ENCODE data around the gene PLEKHA4.
"Not testable (repeated sequence)": the region's sequence is repeated elsewhere in the genome, so short reads cannot be mapped to it uniquely, and the experiment has no call there.

The PLEKHA4 gene

GRCh38 chr19:48887861-48888612, 19.6 kb upstream of the PLEKHA4 start:
- 92% methylated on average over 21 of the region's 21 CpGs for WGBS
- DNase-seq, result no peak
- Histone ChIP-seq H2AK5ac (ENCODE audit: low read length, severe bottlenecking) (no peak overlapping the region), H4K91ac (ENCODE audit: low read length) (peak overlapping the region; percentile 40), H3K4ac (ENCODE audit: low read depth in 1 of 2, low read length in 2 of 2) (no peak overlapping the region), H3K4me1 (ENCODE audit: control insufficient read depth, insufficient read depth, low read depth, low read length) (peaks cover 4% of the 10 kb centered on the region), H3K23ac (ENCODE audit: low read length in 2 of 2) (no peak overlapping the region), H3K36me3 (ENCODE audit: control insufficient read depth in 1 of 2, insufficient read depth in 2 of 2, low read depth in 1 of 2, low read length in 2 of 2) (no peaks in the 10 kb centered on the region), H3K9me3 (ENCODE audit: control insufficient read depth, low read length) (no peaks in the 10 kb centered on the region), H3K4me3 (ENCODE audit: insufficient read depth in 1 of 2, low read depth in 1 of 2, low read length in 2 of 2) (no peak overlapping the region), H3K4me2 (ENCODE audit: low read length, poor library complexity, severe bottlenecking) (no peak overlapping the region), H3K9ac (ENCODE audit: low read length) (no peak overlapping the region), H4K8ac (ENCODE audit: low read length) (no peak overlapping the region), H3K79me1 (replicated peaks; ENCODE audit: low read length, poor library complexity, severe bottlenecking) (no peaks in the 10 kb centered on the region), H3K27ac (ENCODE audit: low read length, poor library complexity, severe bottlenecking) (no peak overlapping the region), H2BK12ac (ENCODE audit: low read length in 2 of 2) (no peak overlapping the region), H3K27me3 (ENCODE audit: control insufficient read depth in 1 of 2, insufficient read depth in 1 of 2, low read length in 2 of 2) (no peaks in the 10 kb centered on the region), H3K14ac (ENCODE audit: low read length in 2 of 2) (peak overlapping the region in 1 of 2 experiments; percentile 13), H2AFZ (ENCODE audit: low read depth, low read length) (no peak overlapping the region), H2BK5ac (ENCODE audit: low read depth, low read length, poor library complexity, severe bottlenecking) (no peak overlapping the region), H2BK120ac (ENCODE audit: low read depth, low read length) (no peak overlapping the region), H2BK15ac (ENCODE audit: low read depth, poor library complexity, severe bottlenecking) (no peak overlapping the region), H3K18ac (ENCODE audit: low read depth in 1 of 2, low read length in 2 of 2) (no peak overlapping the region)

- no peaks in the 10 kb centered on the region for H3K27me3 ChIP-seq (ENCODE audit: control insufficient read depth in 1 of 2, insufficient read depth in 1 of 2, low read length in 2 of 2)
- H3K9ac ChIP-seq (ENCODE audit: low read length), result no peak overlapping the region
- H3K4ac ChIP-seq (ENCODE audit: low read depth in 1 of 2, low read length in 2 of 2), result no peak overlapping the region
- peaks cover 4 to 13% of the 10 kb centered on the region in 2 experiments for H3K36me3 ChIP-seq (ENCODE audit: control insufficient read depth in 1 of 2, insufficient read depth in 2 of 2, low read depth in 1 of 2, low read length in 2 of 2)
- no peaks in the 10 kb centered on the region for H3K4me1 ChIP-seq (ENCODE audit: control insufficient read depth, insufficient read depth, low read depth, low read length)
- H2BK120ac ChIP-seq (ENCODE audit: low read depth, low read length), result no peak overlapping the region
- H3K27ac ChIP-seq (ENCODE audit: low read length, poor library complexity, severe bottlenecking), result no peak overlapping the region
- WGBS, result 100% methylated on average over 6 of the region's 7 CpGs
- H3K4me2 ChIP-seq (ENCODE audit: low read length, poor library complexity, severe bottlenecking), result no peak overlapping the region
- H2BK12ac ChIP-seq (ENCODE audit: low read length in 2 of 2), result no peak overlapping the region
- H3K79me1 ChIP-seq (replicated peaks; ENCODE audit: low read length, poor library complexity, severe bottlenecking), result peaks cover 4% of the 10 kb centered on the region
- no peak overlapping the region for H3K4me3 ChIP-seq (ENCODE audit: insufficient read depth in 1 of 2, low read depth in 1 of 2, low read length in 2 of 2)
- no peaks in the 10 kb centered on the region for H3K9me3 ChIP-seq (ENCODE audit: control insufficient read depth, low read length)
- H2BK5ac ChIP-seq (ENCODE audit: low read depth, low read length, poor library complexity, severe bottlenecking), result no peak overlapping the region
- peak; percentile 50 for DNase-seq
- no peak overlapping the region for H4K91ac ChIP-seq (ENCODE audit: low read length)
- no peak overlapping the region for H2AK5ac ChIP-seq (ENCODE audit: low read length, severe bottlenecking)
- H3K14ac ChIP-seq (ENCODE audit: low read length in 2 of 2), result no peak overlapping the region
- H2BK15ac ChIP-seq (ENCODE audit: low read depth, poor library complexity, severe bottlenecking), result no peak overlapping the region
- no peak overlapping the region for H2AFZ ChIP-seq (ENCODE audit: low read depth, low read length)
- H3K23ac ChIP-seq (ENCODE audit: low read length in 2 of 2), result no peak overlapping the region
- H3K18ac ChIP-seq (ENCODE audit: low read depth in 1 of 2, low read length in 2 of 2), result no peak overlapping the region
- H4K8ac ChIP-seq (ENCODE audit: low read length), result no peak overlapping the region
Observed at GRCh38 chr19:48883726-48884125, 15.3 kb upstream of the PLEKHA4 start.

DNA sequence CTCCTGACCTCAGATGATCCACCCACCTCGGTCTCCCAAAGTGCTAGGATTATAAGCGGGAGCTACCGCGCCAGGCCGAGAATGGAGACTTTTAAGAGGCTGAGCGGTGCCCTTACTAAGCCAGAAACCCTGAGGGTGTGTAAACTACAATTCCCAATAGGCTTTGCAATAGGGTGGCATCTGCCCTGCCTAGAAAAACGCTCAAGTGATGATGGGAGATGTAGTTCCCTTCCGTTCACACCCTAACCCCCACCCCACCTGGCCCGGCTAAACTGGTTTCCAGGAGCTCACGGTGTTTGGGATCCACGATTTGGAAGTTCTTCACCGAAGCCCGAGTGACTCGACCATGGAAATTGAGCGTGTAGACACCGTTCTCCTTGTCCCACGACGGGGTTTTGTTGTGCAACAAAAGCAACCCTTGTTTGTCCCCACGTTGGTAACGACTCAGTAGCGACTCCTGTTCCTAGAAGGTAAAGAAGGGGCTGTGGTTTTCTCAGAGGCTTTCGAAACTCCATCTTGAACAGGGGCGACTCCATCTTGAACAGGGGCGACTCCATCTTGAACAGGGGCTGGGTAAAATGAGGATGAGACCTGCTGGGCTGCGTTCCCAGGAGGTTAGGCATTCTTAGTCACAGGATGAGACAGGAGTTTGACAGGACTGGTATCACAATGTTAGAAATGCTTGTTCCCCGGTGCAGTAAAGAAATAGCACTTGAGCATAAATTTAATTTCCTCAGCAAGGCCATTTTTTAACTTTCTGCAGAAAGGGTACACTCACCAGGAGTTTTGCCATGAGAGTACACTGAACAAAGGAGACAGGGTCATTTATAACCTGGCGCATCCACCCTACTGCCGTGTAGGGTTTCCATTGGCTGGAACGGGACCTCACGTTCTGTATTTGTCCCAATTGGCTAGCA, 13.6 kb upstream of the PLEKHA4 start:
- Histone ChIP-seq H4K91ac (ENCODE audit: low read length) (no peak overlapping the region), H3K4ac (ENCODE audit: low read depth in 1 of 2, low read length in 2 of 2) (no peak overlapping the region), H2BK15ac (ENCODE audit: low read depth, poor library complexity, severe bottlenecking) (no peak overlapping the region), H3K27me3 (ENCODE audit: control insufficient read depth in 1 of 2, insufficient read depth in 1 of 2, low read length in 2 of 2) (no peaks in the 10 kb centered on the region), H3K4me3 (ENCODE audit: insufficient read depth in 1 of 2, low read depth in 1 of 2, low read length in 2 of 2) (no peak overlapping the region), H3K18ac (ENCODE audit: low read depth in 1 of 2, low read length in 2 of 2) (no peak overlapping the region), H3K9ac (ENCODE audit: low read length) (no peak overlapping the region), H4K8ac (ENCODE audit: low read length) (no peak overlapping the region), H2AFZ (ENCODE audit: low read depth, low read length) (no peak overlapping the region), H3K4me1 (ENCODE audit: control insufficient read depth, insufficient read depth, low read depth, low read length) (no peaks in the 10 kb centered on the region), H2BK120ac (ENCODE audit: low read depth, low read length) (no peak overlapping the region), H3K79me1 (replicated peaks; ENCODE audit: low read length, poor library complexity, severe bottlenecking) (peaks cover 13% of the 10 kb centered on the region), H3K14ac (ENCODE audit: low read length in 2 of 2) (no peak overlapping the region), H3K27ac (ENCODE audit: low read length, poor library complexity, severe bottlenecking) (no peak overlapping the region), H2AK5ac (ENCODE audit: low read length, severe bottlenecking) (no peak overlapping the region), H3K4me2 (ENCODE audit: low read length, poor library complexity, severe bottlenecking) (no peak overlapping the region), H2BK5ac (ENCODE audit: low read depth, low read length, poor library complexity, severe bottlenecking) (no peak overlapping the region), H2BK12ac (ENCODE audit: low read length in 2 of 2) (no peak overlapping the region), H3K36me3 (ENCODE audit: control insufficient read depth in 1 of 2, insufficient read depth in 2 of 2, low read depth in 1 of 2, low read length in 2 of 2) (peaks cover 18 to 30% of the 10 kb centered on the region in 2 experiments), H3K23ac (ENCODE audit: low read length in 2 of 2) (no peak overlapping the region), H3K9me3 (ENCODE audit: control insufficient read depth, low read length) (no peaks in the 10 kb centered on the region)
- peak; percentile 71 for DNase-seq
- WGBS, result 82% methylated on average over 30 of the region's 30 CpGs

DNA sequence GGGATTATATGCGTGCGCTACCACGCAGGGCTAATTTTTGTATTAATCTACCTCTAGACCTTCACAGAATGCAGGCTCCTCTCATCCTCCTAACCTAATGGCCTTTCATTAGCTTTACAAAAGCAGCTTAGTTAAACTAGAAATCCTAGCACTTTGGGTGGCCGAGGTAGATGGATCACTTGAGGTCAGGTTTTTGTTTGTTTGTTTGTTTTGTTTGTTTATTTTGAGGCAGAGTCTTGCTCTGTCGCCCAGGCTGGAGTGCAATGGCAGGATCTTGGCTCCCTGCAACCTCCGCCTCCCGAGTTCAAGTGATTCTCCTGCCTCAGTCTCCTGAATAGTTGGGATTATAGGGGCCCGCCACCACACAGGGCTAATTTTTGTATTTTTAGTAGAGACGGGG, 11.3 kb upstream of the PLEKHA4 start:
- H2BK5ac ChIP-seq (ENCODE audit: low read depth, low read length, poor library complexity, severe bottlenecking); H2AK5ac ChIP-seq (ENCODE audit: low read length, severe bottlenecking); H3K9me3 ChIP-seq (ENCODE audit: control insufficient read depth, low read length); H3K23ac ChIP-seq (ENCODE audit: low read length in 2 of 2); H3K27me3 ChIP-seq (ENCODE audit: control insufficient read depth in 1 of 2, insufficient read depth in 1 of 2, low read length in 2 of 2); H2BK12ac ChIP-seq (ENCODE audit: low read length in 2 of 2); H3K14ac ChIP-seq (ENCODE audit: low read length in 2 of 2); H4K91ac ChIP-seq (ENCODE audit: low read length); H2BK15ac ChIP-seq (ENCODE audit: low read depth, poor library complexity, severe bottlenecking); H3K18ac ChIP-seq (ENCODE audit: low read depth in 1 of 2, low read length in 2 of 2); H3K9ac ChIP-seq (ENCODE audit: low read length); H2BK120ac ChIP-seq (ENCODE audit: low read depth, low read length); H3K27ac ChIP-seq (ENCODE audit: low read length, poor library complexity, severe bottlenecking); H3K4me2 ChIP-seq (ENCODE audit: low read length, poor library complexity, severe bottlenecking); H2AFZ ChIP-seq (ENCODE audit: low read depth, low read length); H3K4me3 ChIP-seq (ENCODE audit: insufficient read depth in 1 of 2, low read depth in 1 of 2, low read length in 2 of 2); H3K4ac ChIP-seq (ENCODE audit: low read depth in 1 of 2, low read length in 2 of 2); H4K8ac ChIP-seq (ENCODE audit: low read length): not testable (repeated sequence)
- H3K36me3 ChIP-seq (ENCODE audit: control insufficient read depth in 1 of 2, insufficient read depth in 2 of 2, low read depth in 1 of 2, low read length in 2 of 2), result peaks cover 31 to 53% of the 10 kb centered on the region in 2 experiments
- peak; percentile 53 for DNase-seq
- peaks cover 12% of the 10 kb centered on the region for H3K4me1 ChIP-seq (ENCODE audit: control insufficient read depth, insufficient read depth, low read depth, low read length)
- H3K79me1 ChIP-seq (replicated peaks; ENCODE audit: low read length, poor library complexity, severe bottlenecking), result peaks cover 13% of the 10 kb centered on the region
- WGBS, result 79% methylated on average over 6 of the region's 9 CpGs

All from mesenchymal stem cell (in vitro differentiated cells and primary cell).